HL-60 (cell line): ENCODE measurements around the gene HIPK2.

ENCODE experiments used
- CTCF ChIP-seq: IDR thresholded peaks from one replicate; pipeline ENCODE4 v1.5.1; 2011; ENCODE audit warnings: low read length, control low read depth, inconsistent platforms; ENCODE audit not compliant: insufficient read depth
- POLR2AphosphoS5 ChIP-seq: IDR thresholded peaks from 2 replicates; pipeline ENCODE4 v1.6.1; 2012; ENCODE audit warnings: low read depth
- SPI1 ChIP-seq: IDR thresholded peaks from 2 replicates; pipeline ENCODE4 v1.6.1; 2012; ENCODE audit warnings: low read depth, mild to moderate bottlenecking, borderline replicate concordance

GRCh38 chr7:139784648-139785047 is 6.8 kb upstream of the HIPK2 start:
- TF ChIP-seq CTCF, result no peak
- no peak for TF ChIP-seq SPI1
- no peak for TF ChIP-seq POLR2AphosphoS5
